ENCODE measurements around the gene PRXL2C. TPM values are rescaled to one million over a fixed set of nuclear protein-coding genes. Genes with fewer than 3 reads are reported as not detected.

Gene PRXL2C
- total RNA-seq, 1 donor from 2014 or later = 12.6 TPM

DNA sequence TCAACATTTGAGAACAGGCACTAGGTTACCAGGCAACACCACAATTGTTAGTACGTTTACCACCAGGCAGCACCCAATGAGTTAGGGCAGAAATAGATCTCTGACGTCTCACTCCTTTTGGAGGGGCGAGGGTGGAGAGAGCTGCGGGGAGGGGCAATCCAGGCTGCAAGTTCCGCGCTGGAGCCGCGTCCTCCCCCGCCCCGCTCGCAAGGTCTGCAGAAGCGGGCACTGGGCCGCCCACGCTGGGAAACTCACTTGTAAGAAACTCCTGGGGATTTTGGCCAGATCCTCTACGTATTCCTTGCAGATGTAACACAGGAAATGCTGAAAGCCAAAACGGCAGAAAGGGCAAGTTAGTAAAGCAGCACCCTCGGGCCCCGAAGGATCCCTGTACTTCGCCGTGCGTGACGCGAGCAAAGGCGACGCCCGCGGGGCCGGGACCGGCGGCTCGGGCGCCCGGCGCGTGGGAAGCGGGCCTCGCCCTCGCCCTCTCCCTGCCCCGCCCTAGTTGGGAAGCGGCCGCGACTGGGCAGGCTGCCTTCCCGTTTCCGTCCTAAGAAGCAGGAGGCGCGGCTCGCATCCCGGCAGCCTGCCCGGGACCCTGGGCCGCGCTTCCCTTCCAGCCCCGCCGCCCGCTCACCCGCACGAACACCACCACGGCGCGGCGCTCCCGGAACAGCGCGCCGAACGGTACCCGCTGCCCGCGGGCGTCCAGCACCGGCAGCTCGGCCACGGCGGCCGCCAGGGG, 493 bp downstream of the PRXL2C start:
- Histone ChIP-seq H3K4me2 (ENCODE audit: low read length) (peak overlapping the region; percentile 93), H3K27me3 (ENCODE audit: insufficient read depth, low read length) (no peaks in the 10 kb centered on the region), H3K9me3 (ENCODE audit: insufficient read depth, low read depth, low read length) (no peaks in the 10 kb centered on the region), H4K20me1 (ENCODE audit: insufficient read depth, low read length) (no peaks in the 10 kb centered on the region), H3K79me2 (ENCODE audit: insufficient read depth, low read length) (no peaks in the 10 kb centered on the region), H2AFZ (ENCODE audit: low read depth, low read length) (peak overlapping the region; percentile 88), H3K4me3 (ENCODE audit: insufficient read depth, low read depth, low read length) (peak overlapping the region; percentile 73), H3K4me1 (ENCODE audit: insufficient read depth, low read length) (no peaks in the 10 kb centered on the region), H3K27ac (ENCODE audit: low read depth, low read length) (peak overlapping the region; percentile 85), H3K9ac (ENCODE audit: low read length) (peak overlapping the region; percentile 91), H3K36me3 (ENCODE audit: insufficient read depth, low read length) (peaks cover 7% of the 10 kb centered on the region)
- Mint-ChIP-seq H3K4me1 (ENCODE audit: low read depth, unreplicated experiment) (peaks cover 2% of the 10 kb centered on the region), H3K27ac (ENCODE audit: unreplicated experiment) (peak overlapping the region; percentile 84), H3K27me3 (ENCODE audit: low read depth, unreplicated experiment) (no peaks in the 10 kb centered on the region), H3K4me3 (ENCODE audit: unreplicated experiment) (peak overlapping the region; percentile 88), H3K36me3 (ENCODE audit: low read depth, unreplicated experiment) (peaks cover 3% of the 10 kb centered on the region), H3K9me3 (ENCODE audit: unreplicated experiment) (no peaks in the 10 kb centered on the region)
- no peak for FAIRE-seq
- TF ChIP-seq, protein P1, sequence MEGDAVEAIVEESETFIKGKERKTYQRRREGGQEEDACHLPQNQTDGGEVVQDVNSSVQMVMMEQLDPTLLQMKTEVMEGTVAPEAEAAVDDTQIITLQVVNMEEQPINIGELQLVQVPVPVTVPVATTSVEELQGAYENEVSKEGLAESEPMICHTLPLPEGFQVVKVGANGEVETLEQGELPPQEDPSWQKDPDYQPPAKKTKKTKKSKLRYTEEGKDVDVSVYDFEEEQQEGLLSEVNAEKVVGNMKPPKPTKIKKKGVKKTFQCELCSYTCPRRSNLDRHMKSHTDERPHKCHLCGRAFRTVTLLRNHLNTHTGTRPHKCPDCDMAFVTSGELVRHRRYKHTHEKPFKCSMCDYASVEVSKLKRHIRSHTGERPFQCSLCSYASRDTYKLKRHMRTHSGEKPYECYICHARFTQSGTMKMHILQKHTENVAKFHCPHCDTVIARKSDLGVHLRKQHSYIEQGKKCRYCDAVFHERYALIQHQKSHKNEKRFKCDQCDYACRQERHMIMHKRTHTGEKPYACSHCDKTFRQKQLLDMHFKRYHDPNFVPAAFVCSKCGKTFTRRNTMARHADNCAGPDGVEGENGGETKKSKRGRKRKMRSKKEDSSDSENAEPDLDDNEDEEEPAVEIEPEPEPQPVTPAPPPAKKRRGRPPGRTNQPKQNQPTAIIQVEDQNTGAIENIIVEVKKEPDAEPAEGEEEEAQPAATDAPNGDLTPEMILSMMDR (IDR thresholded peaks at IDR 0.05; ENCODE audit: insufficient read depth, low read depth, low read length) = no peak
- no peak for TF ChIP-seq EZH2 (IDR thresholded peaks at IDR 0.05; ENCODE audit: insufficient read depth, low read length)
- DNase-seq (ENCODE audit: low read depth) = peak; percentile 90

DNA sequence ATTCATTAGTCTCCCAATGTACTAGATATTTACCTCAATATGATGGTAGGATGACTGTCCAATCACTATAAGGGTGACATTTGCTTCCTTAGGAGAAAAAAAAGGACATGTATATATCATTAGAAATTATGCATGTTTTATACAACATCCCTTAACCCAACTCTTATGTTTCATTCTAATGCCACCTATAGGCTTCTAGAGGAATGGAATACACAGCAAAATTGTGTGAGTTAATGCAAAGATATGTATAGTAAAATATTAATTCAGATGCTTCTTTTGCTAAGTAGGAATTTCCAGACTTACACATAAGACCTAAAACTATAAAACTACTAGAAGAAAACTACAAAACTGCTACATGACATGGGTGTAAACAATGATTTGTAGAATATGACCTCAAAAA, 3.5 kb downstream of the PRXL2C start:
- H3K27me3 Mint-ChIP-seq (ENCODE audit: low read depth, unreplicated experiment) = no peaks in the 10 kb centered on the region
- H3K4me3 Mint-ChIP-seq (ENCODE audit: unreplicated experiment) = no peak overlapping the region
- Histone ChIP-seq H3K9me3 (ENCODE audit: insufficient read depth, low read depth, low read length) (no peaks in the 10 kb centered on the region), H3K4me3 (ENCODE audit: insufficient read depth, low read depth, low read length) (no peak overlapping the region), H3K27ac (ENCODE audit: low read depth, low read length) (no peak overlapping the region), H3K79me2 (ENCODE audit: insufficient read depth, low read length) (no peaks in the 10 kb centered on the region), H4K20me1 (ENCODE audit: insufficient read depth, low read length) (no peaks in the 10 kb centered on the region), H3K4me1 (ENCODE audit: insufficient read depth, low read length) (no peaks in the 10 kb centered on the region), H3K4me2 (ENCODE audit: low read length) (no peak overlapping the region), H3K36me3 (ENCODE audit: insufficient read depth, low read length) (peaks cover 10% of the 10 kb centered on the region), H3K27me3 (ENCODE audit: insufficient read depth, low read length) (no peaks in the 10 kb centered on the region), H2AFZ (ENCODE audit: low read depth, low read length) (no peak overlapping the region), H3K9ac (ENCODE audit: low read length) (no peak overlapping the region)
- no peaks in the 10 kb centered on the region for H3K9me3 Mint-ChIP-seq (ENCODE audit: unreplicated experiment)
- TF ChIP-seq, protein P1 (IDR thresholded peaks at IDR 0.05; ENCODE audit: insufficient read depth, low read depth, low read length) = peak; percentile 34
- TF ChIP-seq EZH2 (IDR thresholded peaks at IDR 0.05; ENCODE audit: insufficient read depth, low read length) = no peak
- H3K36me3 Mint-ChIP-seq (ENCODE audit: low read depth, unreplicated experiment) = peaks cover 3% of the 10 kb centered on the region
- peaks cover 2% of the 10 kb centered on the region for H3K4me1 Mint-ChIP-seq (ENCODE audit: low read depth, unreplicated experiment)
- H3K27ac Mint-ChIP-seq (ENCODE audit: unreplicated experiment) = no peak overlapping the region
- peak; percentile 37 for FAIRE-seq
- DNase-seq (ENCODE audit: low read depth) = no peak
